Neural cell (in vitro differentiated cells): Measurements from ENCODE around the gene PDE4D. TPM values are rescaled to one million over a fixed set of nuclear protein-coding genes. Genes with fewer than 3 reads are reported as not detected.

Experiments
- H2AFZ ChIP-seq: fragments of 200-600, 300-800 bp; sonication (generic), shearing (Covaris generic); 2 replicates; pipeline ENCODE4 v1.6.0; 2014; ENCODE audit warnings: low read depth, mild to moderate bottlenecking, antibody characterized with exemption, low read length, moderate library complexity
- H3F3A ChIP-seq: fragments of 200-600 bp; shearing (Covaris generic); 2 replicates; pipeline ENCODE4 v1.6.1; 2016; ENCODE audit warnings: mild to moderate bottlenecking, moderate library complexity, mixed read lengths, antibody characterized with exemption, low read length; ENCODE audit not compliant: insufficient read depth, poor library complexity, severe bottlenecking
- H3K27ac ChIP-seq: fragments of 200-600, 300-800 bp; sonication (generic), shearing (Covaris generic); 2 replicates; pipeline ENCODE4 v1.5.1; 2014; ENCODE audit warnings: mild to moderate bottlenecking, low read length, moderate library complexity
- H3K27me3 ChIP-seq: fragments of 300-800, 200-600 bp; sonication (generic), shearing (Covaris generic); 2 replicates; pipeline ENCODE4 v1.6.0; 2014; ENCODE audit warnings: mild to moderate bottlenecking, low read depth, low read length, moderate library complexity; ENCODE audit not compliant: insufficient read depth
- H3K36me3 ChIP-seq: fragments of 300-800, 200-600 bp; sonication (generic), shearing (Covaris generic); 2 replicates; pipeline ENCODE4 v1.5.1; 2014; ENCODE audit warnings: mild to moderate bottlenecking, antibody characterized with exemption, low read length, moderate library complexity; ENCODE audit not compliant: insufficient read depth
- H3K4me2 ChIP-seq: fragments of 300-800, 200-600 bp; sonication (generic), shearing (Covaris generic); 2 replicates; pipeline ENCODE4 v1.6.0; 2014; ENCODE audit warnings: mild to moderate bottlenecking, low read length
- H3K4me3 ChIP-seq: fragments of 300-800, 200-600 bp; sonication (generic), shearing (Covaris generic); 2 replicates; pipeline ENCODE4 v1.5.1; 2014; ENCODE audit warnings: mild to moderate bottlenecking, low read length, moderate library complexity
- H3K79me2 ChIP-seq: fragments of 200-600 bp; shearing (Covaris generic); replicated peaks from 2 replicates; pipeline ENCODE4 v1.6.0; 2014; ENCODE audit warnings: mild to moderate bottlenecking, low read length, moderate library complexity; ENCODE audit not compliant: insufficient read depth
- H3K9ac ChIP-seq: fragments of 300-800, 200-600 bp; sonication (generic), shearing (Covaris generic); 2 replicates; pipeline ENCODE4 v1.6.1; 2016; ENCODE audit warnings: mild to moderate bottlenecking, low read length, mixed read lengths
- H3K9me2 ChIP-seq: fragments of 200-600 bp; shearing (Covaris generic); 2 replicates; pipeline ENCODE4 v1.6.1; 2016; ENCODE audit warnings: mild to moderate bottlenecking, low read length, mixed read lengths; ENCODE audit not compliant: insufficient read depth
- H3K9me3 ChIP-seq: fragments of 200-600, 300-800 bp; sonication (generic), shearing (Covaris generic); 2 replicates; pipeline ENCODE4 v1.6.1; 2016; ENCODE audit warnings: mild to moderate bottlenecking, mixed run types, low read length, moderate library complexity, mixed read lengths
- H4K20me1 ChIP-seq: fragments of 200-600 bp; shearing (Covaris generic); 2 replicates; pipeline ENCODE4 v1.6.1; 2016; ENCODE audit warnings: mild to moderate bottlenecking, mixed run types; ENCODE audit not compliant: insufficient read depth
- EP300 ChIP-seq: fragments of 450-650 bp; conservative IDR thresholded peaks from 2 replicates; pipeline ENCODE4 v1.6.1; 2014; ENCODE audit warnings: antibody characterized with exemption, mild to moderate bottlenecking, moderate library complexity; ENCODE audit not compliant: poor library complexity, severe bottlenecking
- EZH2 ChIP-seq: fragments of 200-600, 300-800 bp; shearing (Covaris generic), sonication (generic); IDR thresholded peaks from 2 replicates; pipeline ENCODE4 v1.6.1; 2014; ENCODE audit warnings: antibody characterized with exemption, low read length, borderline replicate concordance, mild to moderate bottlenecking; ENCODE audit not compliant: insufficient read depth, poor library complexity, severe bottlenecking
- MXI1 ChIP-seq: fragments of 450-650 bp; conservative IDR thresholded peaks from 2 replicates; pipeline ENCODE4 v1.6.1; 2014; ENCODE audit warnings: antibody characterized with exemption, mild to moderate bottlenecking; ENCODE audit not compliant: poor library complexity, severe bottlenecking
- POLR2AphosphoS5 ChIP-seq: IDR thresholded peaks from 2 replicates; pipeline ENCODE4 v1.6.1; 2012
- RAD21 ChIP-seq: fragments of 450-650 bp; conservative IDR thresholded peaks from 2 replicates; pipeline ENCODE4 v1.6.1; 2014; ENCODE audit warnings: antibody characterized with exemption, mild to moderate bottlenecking, moderate library complexity
- SMC3 ChIP-seq: fragments of 450-650 bp; conservative IDR thresholded peaks from 2 replicates; pipeline ENCODE4 v1.6.1; 2014; ENCODE audit warnings: antibody characterized with exemption, mild to moderate bottlenecking, moderate library complexity; ENCODE audit not compliant: poor library complexity
- TAF1 ChIP-seq: IDR thresholded peaks from 2 replicates; pipeline ENCODE4 v1.6.1; 2012; ENCODE audit warnings: low read depth
- polyA plus RNA-seq: library from polyadenylated mRNA; depleted of rRNA; stranded (reverse); fragments of >200 nt; gene quantifications from 2 replicates; pipeline ENCODE4 v1.2.3, GENCODE V29; 2014
- TF ChIP-seq, protein P1 (sequence below): IDR thresholded peaks from 2 replicates; pipeline ENCODE4 v1.6.1; 2012; ENCODE audit warnings: borderline replicate concordance
- TF ChIP-seq, protein P2 (sequence below): fragments of 450-650 bp; IDR thresholded peaks from 2 replicates; pipeline ENCODE4 v1.5.1; 2014; ENCODE audit warnings: antibody characterized with exemption, mild to moderate bottlenecking, moderate library complexity; ENCODE audit not compliant: poor library complexity, severe bottlenecking

Gene PDE4D
- polyA plus RNA-seq, 1 donor from 2014 or later = 42.8 TPM

DNA sequence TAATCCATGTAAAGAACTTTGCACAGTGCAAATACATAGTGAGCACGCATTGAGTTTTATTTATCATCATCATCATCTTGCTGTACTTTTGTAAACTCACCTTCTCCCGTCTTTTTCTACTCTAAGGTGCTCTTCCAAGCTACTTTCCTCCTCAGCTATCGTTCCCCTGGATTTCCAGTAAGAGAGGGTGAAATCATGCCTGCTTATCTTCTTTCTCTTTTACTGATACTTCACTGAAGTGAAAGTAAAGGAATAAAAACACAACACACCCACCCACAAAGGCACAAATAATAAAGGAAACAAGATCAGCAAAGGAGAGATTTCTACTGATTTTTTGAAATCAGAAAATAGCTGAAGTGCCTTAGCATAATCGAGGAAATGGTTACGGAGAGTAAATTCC, 800.8 kb downstream of the PDE4D start:
- no peaks in the 10 kb centered on the region for H3K9me2 ChIP-seq
- H3K27ac ChIP-seq = no peak overlapping the region
- H2AFZ ChIP-seq = no peak overlapping the region
- no peaks in the 10 kb centered on the region for H3K27me3 ChIP-seq
- no peak overlapping the region for H3K4me2 ChIP-seq
- no peaks in the 10 kb centered on the region for H3F3A ChIP-seq
- H3K4me3 ChIP-seq = no peak overlapping the region
- H3K36me3 ChIP-seq = no peaks in the 10 kb centered on the region
- no peaks in the 10 kb centered on the region for H3K9me3 ChIP-seq
- no peaks in the 10 kb centered on the region for H4K20me1 ChIP-seq
- no peak for TF ChIP-seq EP300
- TF ChIP-seq RAD21 = no peak
- TF ChIP-seq POLR2AphosphoS5 = no peak
- TF ChIP-seq MXI1 = no peak
- TF ChIP-seq, protein P1, sequence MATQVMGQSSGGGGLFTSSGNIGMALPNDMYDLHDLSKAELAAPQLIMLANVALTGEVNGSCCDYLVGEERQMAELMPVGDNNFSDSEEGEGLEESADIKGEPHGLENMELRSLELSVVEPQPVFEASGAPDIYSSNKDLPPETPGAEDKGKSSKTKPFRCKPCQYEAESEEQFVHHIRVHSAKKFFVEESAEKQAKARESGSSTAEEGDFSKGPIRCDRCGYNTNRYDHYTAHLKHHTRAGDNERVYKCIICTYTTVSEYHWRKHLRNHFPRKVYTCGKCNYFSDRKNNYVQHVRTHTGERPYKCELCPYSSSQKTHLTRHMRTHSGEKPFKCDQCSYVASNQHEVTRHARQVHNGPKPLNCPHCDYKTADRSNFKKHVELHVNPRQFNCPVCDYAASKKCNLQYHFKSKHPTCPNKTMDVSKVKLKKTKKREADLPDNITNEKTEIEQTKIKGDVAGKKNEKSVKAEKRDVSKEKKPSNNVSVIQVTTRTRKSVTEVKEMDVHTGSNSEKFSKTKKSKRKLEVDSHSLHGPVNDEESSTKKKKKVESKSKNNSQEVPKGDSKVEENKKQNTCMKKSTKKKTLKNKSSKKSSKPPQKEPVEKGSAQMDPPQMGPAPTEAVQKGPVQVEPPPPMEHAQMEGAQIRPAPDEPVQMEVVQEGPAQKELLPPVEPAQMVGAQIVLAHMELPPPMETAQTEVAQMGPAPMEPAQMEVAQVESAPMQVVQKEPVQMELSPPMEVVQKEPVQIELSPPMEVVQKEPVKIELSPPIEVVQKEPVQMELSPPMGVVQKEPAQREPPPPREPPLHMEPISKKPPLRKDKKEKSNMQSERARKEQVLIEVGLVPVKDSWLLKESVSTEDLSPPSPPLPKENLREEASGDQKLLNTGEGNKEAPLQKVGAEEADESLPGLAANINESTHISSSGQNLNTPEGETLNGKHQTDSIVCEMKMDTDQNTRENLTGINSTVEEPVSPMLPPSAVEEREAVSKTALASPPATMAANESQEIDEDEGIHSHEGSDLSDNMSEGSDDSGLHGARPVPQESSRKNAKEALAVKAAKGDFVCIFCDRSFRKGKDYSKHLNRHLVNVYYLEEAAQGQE = no peak
- TF ChIP-seq SMC3 = no peak
- TF ChIP-seq EZH2 = no peak
- TF ChIP-seq, protein P2, sequence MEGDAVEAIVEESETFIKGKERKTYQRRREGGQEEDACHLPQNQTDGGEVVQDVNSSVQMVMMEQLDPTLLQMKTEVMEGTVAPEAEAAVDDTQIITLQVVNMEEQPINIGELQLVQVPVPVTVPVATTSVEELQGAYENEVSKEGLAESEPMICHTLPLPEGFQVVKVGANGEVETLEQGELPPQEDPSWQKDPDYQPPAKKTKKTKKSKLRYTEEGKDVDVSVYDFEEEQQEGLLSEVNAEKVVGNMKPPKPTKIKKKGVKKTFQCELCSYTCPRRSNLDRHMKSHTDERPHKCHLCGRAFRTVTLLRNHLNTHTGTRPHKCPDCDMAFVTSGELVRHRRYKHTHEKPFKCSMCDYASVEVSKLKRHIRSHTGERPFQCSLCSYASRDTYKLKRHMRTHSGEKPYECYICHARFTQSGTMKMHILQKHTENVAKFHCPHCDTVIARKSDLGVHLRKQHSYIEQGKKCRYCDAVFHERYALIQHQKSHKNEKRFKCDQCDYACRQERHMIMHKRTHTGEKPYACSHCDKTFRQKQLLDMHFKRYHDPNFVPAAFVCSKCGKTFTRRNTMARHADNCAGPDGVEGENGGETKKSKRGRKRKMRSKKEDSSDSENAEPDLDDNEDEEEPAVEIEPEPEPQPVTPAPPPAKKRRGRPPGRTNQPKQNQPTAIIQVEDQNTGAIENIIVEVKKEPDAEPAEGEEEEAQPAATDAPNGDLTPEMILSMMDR = no peak
- TF ChIP-seq TAF1 = no peak
- no peak overlapping the region for H3K9ac ChIP-seq
- H3K79me2 ChIP-seq = no peaks in the 10 kb centered on the region

DNA sequence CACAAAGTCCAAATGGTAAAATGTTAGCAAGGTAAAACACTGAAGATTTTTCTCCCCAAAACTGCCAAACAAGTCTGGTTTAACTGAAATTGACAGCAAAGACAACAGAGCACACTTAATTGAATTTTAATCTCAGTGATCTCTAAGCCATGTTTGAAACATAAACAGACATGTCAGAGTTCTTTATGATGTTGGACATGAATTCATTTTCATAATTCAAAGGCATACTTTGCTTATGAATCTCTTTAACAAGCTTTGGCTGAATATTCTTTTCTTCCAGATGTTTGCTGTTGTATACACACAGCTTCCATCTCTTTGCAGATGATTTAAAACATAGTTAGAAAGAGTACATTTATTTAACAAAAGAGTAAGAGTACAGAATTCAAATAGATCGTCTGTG, 801.6 kb downstream of the PDE4D start:
- H3K36me3 ChIP-seq = no peaks in the 10 kb centered on the region
- no peak overlapping the region for H3K4me3 ChIP-seq
- H3K9me3 ChIP-seq = no peaks in the 10 kb centered on the region
- no peak overlapping the region for H2AFZ ChIP-seq
- H4K20me1 ChIP-seq = no peaks in the 10 kb centered on the region
- TF ChIP-seq POLR2AphosphoS5 (no peak), EP300 (no peak), EZH2 (no peak), MXI1 (no peak), RAD21 (no peak), TAF1 (no peak), SMC3 (no peak)
- TF ChIP-seq, protein P2 = no peak
- no peak overlapping the region for H3K27ac ChIP-seq
- H3K79me2 ChIP-seq = no peaks in the 10 kb centered on the region
- H3F3A ChIP-seq = no peaks in the 10 kb centered on the region
- no peak overlapping the region for H3K4me2 ChIP-seq
- H3K9ac ChIP-seq = no peak overlapping the region
- no peaks in the 10 kb centered on the region for H3K27me3 ChIP-seq
- no peaks in the 10 kb centered on the region for H3K9me2 ChIP-seq
